Measurements from ENCODE around the gene CDC45.
"Not testable (repeated sequence)": the region's sequence is repeated elsewhere in the genome, so short reads cannot be mapped to it uniquely, and the experiment has no call there.

Gene CDC45

DNA sequence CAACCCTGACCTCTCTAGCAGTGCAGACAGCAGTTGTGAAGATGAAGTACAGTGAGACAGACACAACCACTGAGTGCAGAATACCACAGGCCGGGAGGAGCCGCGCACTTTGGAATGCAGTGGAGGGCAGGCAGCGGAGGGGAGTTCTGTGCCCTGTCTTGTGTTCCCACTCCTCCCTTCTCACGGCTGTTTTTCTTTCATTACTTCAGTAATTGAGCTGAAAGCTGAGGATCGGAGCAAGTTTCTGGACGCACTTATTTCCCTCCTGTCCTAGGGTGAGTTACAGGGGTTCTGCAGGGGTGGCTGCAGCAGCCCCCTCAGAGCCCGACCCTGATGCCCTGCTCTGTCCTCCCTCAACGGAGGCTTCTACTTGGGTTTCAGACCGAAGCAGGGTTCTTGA, 38.9 kb downstream of the CDC45 start:
- DNase-seq, result no peak

DNA sequence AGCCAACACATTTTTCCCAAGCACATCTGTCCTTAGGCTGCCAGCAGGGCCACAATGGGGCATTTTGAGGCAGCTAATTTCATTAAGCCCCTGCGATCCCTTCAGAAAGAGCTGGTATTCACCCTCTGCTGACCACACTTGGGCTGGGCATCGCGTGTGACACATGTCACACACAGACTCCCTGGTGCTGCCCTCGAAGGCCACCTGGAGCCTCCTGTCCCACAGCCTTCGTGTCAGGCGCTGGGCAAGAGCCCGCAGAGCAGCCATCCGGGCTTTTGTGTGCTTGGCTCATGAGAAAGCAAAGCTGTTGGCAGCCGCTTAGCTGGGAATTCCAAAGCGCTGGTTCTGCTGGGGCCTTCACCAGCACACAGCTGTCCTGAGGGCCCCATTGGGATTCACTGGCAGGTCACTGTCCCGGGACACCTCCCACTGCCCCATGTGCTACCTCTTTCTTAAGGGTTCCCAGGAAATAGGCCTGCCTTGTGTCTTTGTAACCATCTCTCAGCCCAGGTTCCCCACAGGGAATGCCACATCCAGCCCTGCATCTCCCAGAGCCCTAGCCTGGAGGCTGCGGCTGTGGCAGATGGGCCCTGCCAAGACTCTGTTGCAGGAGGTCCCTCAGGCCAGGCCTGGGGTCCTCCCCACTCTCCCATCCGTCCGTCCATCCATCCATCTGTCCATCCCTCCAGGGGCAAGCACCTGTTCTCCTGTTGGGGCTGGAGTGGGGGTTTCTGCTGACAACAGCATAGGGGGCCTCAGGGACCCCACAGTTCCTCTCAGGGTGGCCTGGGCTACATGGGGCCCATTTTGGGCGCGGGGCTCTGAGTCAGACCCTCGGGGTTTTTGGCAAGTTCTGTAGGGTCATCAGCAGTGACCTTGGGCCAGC, 39.6 kb downstream of the CDC45 start:
- no peak for DNase-seq

DNA sequence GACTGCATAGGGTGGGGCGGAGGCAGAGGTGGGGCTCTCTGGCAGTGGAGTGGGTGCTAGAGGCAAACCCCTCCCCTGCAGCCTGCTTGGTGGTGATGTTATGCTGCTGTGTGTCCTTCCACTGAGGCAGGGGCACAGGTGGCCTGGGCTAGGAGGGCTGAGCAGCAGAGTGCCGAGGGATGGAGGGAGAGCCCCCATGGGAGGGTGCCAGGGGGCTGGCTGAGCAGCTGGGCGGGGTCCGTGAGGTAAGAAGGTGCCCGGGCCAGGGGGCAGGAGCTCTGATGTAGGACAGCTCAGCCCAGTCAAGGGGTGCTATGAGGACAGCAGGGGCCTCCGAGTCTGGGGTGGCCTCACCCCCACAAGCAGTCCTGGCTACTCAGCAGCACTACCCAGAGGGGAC, 40.3 kb downstream of the CDC45 start:
- DNase-seq, result no peak

DNA sequence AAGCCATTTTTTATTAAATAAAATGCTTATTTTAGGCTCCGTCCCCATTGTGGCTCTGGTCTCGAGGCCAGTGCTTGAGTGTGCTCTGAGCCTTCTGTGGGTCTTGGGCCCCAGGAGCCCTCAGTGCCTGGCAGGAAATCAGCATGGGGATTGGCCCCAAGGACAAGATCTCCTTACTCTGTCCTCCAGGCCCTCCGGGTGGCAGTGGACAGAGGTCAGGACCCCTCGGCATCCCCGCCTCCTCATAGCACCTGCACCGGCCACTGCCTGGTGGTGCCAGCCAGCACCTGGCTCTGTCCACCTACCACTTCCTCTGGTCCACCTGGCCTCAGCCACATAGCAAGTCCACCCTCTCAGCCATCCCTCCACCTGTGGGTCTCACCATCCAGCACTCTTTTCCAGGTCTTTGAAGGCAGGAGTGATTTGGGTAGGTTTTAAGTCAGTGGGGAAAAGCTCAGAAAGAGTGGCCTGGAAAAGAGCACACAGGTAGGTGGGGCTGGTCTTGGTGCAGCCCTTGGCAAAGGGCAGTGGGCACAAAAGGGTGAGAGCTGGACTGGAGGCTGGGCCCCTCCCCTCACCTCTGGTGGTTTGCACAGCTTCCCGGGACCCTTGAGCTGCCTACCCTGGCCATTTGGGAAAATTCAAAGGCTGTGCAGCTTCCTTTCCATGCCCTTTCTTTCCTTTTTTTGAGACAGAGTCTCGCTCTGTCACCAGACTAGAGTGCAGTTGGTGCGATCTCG, 41.0 kb downstream of the CDC45 start:
- no peak for DNase-seq

DNA sequence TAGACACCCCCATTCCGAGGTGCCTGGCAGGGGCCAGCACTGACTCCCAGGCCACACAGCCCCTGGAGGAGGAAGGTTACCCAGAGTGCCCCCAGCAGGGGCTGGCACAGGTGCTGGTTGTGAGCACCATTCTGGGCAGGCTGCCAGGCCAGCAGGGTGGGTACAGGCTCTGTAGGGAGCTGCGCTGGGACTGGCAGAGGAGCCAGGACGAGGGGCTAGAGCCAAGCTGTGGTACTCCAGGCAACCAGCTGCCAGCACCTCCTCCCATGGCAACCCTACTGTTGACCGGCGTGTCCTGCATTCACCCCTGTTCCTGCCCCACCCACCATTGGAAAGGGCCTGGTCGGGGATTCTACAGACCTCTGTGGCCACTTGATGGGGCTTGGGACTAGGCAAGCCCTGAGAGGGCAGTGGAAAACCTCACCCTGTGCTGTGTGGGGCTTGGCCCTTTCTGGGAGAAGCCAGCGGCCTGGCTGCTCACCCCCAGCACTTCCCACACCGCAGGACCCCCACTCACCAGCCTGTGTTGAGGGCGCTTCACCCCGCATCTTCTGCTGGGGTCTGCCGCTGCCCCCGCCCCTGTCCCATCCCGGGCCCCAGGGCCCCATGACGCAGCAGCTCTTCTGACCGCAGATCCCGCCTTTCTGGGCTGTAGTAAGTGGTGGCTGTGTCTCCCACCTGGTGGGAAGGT, 42.6 kb downstream of the CDC45 start:
- DNase-seq, result peak; percentile 86

DNA sequence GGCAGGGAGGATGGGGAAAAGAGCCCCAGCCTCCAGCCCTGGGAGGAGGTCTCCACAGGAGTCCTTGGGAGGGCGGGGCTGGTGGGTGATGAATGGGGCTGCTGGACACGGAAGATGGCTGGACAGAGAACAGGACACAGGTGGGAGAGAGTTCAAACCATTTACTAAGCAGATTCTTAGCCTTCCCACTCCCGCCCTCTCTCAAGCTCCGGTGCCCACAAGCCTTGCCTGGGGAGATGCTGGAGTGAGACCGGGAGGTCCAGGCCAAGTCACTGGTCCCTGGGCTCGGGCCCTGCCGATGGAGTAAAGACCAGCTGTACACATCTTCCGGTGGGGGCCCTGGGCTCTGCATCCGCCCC, 43.1 kb downstream of the CDC45 start:
- peak; percentile 45 for DNase-seq

DNA sequence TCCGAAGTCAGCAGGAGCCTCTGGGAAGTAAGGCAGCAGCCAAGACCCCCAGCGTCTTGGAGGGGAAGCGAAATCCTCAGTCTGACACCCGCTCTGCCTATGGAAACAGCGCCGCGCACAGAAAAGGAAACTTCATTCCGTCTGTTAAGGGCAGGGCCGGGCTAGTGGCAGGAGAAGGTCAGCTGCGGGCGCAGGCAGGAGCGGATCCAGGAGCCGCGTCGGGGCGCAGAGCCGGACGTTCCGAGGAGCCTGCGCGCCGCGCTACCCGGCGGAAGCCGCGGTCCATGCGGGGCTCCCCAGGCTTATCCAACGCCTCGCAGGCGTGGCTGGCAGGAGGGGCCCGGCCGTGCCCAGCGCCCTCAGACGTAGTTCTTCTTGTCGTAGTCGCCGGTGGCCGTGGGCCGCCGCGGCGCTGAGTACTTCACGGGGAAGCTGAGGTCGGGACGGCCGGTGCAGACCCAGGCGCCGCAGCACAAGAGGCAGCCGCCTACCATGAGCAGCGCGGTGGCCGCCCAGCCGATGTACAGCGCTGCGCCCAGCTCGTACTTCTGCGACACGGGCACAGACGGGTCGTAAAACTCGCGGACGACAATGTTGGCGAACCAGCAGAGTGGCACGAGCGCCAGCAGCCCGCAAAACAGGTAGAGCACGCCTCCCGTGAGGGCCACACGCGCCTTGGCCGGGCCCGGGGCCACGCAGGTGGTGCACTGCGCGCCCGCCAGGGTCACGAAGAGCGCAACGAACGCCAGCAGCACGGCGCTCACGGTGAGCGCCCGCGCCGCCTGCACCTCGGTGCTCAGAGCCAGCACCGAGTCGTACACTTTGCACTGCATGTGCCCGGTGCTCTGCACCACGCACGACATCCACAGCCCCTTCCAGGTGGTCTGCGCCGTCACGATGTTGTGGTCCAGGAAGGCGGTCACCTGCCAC, 43.8 kb downstream of the CDC45 start:
- DNase-seq, result peak; percentile 61

DNA sequence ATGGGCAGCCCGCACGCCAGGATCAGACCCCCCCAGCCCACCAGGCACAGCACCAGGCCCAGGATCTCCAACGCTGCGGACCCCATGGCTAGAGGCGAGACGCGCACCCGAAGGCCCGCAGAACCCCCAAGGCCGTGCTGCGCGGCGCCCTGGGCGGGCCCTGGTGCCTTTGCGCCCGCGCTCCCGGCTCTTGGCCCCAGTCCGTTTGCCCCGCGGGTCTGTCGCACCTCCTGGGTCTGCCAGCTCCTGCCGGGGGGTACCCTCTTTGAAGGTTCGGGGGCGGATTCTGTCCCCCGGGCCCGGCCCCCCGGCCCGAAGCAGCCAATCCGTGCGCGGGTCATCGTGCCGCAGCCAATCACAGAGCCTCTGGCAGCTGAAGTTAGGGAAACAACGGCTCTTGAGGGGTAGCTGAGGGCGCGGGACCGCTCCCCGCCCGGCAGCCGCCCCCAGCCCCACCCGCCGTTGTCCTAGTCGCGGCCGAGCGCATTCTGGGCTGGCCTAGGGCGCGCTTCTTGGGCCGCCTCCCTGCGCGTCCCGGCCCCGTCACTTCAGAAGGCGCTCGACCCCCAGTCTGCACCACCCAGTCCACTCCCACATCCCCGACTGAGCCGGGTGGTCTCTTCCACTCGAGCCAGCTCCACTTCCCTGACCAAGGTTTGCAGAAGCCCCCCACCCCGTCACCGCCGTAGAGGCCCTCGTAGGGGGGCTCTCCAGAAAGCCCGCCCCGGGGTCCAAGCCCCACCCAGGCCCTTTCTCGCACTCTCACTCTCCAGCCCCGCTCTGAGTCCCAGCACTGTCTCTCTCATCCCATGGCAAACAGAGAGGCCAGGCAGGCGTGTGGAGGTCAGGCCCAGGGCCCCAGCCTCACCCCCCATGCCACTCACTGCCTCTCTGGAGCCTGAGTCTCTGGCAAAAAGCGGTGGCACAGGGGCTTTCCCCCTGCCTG, 44.7 kb downstream of the CDC45 start, which contains the start of gene CLDN5:
Gene CLDN5 (minus strand): TSS at position 241 of the 946 bp plus-strand sequence. CDS start 155 bp downstream, at position 86.
- peak; percentile 73 for DNase-seq

DNA sequence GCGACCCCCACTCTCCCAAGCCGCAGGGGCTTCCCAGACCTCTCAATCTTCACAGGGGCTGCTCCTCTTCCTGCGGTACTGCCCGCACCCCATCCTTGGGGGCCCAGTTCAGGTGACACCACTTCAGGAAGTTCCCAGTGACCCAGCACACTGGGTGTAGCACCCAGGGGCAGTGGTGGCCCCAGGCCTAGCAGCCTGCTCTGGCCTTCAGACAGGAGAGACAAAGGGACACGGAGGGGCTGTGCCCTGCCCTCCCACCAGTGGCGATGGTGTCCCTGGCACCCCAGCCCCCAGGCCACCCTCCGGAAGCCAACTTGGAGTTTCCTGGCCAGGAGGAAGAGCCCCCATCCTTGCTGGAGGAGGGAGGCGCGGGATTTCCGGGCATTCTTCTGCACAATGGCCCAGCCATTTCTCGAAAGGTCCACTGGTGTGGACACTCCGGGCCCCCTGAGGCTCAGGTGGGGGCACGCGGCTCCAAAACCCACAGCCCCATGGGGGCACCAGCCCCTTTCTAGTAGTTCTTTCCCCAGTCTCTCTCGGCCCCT, 45.5 kb downstream of the CDC45 start:
- DNase-seq, result no peak

DNA sequence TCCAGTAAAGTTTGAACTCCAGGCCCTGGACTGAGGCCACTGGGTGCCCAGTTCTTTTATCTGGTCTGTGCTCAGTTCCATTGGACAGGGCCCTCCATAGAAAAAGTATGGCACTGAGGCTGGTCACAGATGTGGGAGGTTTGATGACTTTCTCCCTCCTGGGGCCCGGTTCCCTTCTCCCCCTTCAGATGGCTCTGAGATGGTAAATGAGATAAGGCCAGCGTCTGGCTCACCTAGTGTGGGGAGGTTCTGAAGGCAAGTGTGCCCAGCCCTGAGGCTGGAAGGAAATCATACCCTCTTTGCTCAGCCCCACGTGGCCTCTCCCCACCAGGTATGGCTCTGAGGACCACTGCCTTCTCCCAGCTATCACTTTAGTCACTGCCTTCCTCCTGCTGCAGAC, 45.9 kb downstream of the CDC45 start:
- no peak for DNase-seq

DNA sequence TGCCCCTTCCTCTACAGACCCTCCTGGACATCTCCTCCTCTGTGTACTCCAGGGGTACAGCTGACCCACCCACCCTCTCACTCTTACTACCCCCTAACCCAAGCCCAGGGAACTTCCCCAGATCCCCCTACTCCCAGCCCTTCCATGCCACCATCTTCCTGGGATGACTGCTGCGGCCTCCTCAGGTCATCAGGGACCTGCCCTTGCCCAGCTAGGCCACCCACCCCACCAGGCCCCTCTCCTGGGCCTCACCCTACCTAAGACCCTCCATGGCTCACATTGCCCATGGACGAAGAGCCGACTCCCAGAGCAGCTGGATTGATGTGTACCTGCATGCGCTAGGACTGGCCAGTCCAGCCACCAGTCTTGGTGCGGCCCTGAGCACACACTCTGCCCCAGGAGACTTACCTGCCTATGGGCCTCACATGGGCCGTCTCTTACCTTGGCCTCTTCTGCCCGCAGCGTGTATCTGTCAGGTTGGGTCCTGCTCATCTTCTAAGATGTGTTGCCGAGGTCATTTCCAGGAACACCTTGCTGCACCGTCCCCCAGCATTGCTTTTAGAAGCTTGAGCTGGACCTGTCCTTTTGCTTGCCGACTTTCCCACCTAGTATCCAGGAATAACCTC, 46.5 kb downstream of the CDC45 start:
- DNase-seq, result no peak

DNA sequence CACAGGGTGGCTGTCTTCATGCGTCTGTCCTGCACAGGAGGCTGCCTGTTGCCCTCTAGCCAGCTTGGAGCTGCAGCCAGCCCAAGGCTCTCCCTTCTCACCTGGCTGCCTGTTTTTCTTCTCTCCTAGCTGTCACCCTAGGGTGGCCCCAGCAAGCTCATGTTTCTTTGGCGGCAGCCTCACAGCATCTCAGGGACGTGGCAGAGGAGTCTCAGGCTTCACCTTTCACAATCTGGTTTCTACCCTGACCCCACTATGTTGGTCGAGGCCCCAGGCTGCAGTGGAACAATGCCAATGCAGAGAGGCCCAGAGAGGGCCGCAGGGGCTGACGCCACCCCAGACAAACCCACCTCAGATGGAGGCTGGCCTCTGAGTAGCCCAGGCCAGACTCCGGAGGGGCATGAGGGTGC, 47.0 kb downstream of the CDC45 start:
- no peak for DNase-seq

DNA sequence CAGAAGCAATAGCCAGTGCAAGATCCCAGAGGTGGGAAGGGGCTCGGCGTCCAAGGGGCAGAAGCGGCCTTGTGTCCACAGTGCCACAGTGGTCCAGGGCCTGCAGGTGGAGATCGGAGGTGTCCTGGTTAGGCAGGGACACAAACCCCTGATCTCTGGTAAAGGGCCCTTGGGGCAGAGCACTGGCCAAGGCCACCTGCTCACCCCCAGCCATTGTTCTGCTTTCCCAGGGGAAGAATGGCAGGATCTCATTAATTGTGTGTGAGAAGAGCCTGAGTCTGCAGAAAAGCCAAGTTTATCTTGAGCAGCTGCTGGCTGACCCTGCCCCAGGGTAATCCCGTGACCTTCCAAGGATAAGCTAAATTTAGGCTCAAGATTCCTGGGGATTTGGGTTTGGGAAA, 47.6 kb downstream of the CDC45 start:
- no peak for DNase-seq

DNA sequence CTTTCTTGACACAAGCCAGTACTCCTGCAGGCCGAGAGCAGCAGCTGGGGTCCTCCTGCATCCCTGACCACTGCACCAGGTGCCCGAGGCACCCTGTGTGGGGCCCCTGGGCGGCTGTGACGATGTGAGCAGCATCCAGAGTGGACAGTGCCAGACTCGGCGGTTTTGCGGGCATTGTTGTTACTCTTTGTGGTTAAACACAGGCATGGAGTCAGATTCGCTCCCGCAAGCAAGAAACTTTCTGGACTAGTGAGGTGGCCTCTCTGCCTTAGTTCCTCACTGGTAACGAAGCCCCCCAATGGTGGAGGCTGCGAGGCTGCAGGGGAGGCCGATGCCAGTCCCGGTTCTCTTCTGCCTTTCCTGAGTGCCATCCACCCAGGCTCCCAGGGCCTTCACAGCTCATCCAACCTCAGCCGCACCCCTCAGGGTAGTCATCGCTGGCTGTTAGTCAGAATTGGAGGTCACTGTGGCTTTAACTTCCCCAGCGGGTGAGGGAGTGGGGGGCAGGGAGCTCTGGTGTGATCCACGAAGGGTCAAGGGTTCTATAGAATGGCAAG, 48.2 kb downstream of the CDC45 start:
- DNase-seq, result no peak

DNA sequence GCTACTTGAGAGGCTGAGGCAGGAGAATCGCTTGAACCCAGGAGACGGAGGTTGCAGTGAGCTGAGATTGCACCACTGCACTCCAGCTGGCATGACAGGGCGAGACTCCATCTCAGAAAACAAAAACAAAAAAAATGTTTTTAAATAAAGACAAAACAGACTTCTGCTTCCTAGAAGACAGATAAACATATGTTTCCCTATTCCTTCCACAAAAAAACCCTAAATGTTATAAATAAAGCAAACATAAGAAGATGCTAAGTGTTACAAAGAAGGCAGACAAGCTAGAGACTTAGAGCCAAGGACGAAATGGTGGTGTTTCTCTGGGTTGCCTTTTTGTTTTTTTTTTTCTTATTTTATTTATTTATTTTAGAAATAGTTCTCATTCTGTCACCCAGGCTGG, 50.1 kb downstream of the CDC45 start:
- DNase-seq, result no peak

DNA sequence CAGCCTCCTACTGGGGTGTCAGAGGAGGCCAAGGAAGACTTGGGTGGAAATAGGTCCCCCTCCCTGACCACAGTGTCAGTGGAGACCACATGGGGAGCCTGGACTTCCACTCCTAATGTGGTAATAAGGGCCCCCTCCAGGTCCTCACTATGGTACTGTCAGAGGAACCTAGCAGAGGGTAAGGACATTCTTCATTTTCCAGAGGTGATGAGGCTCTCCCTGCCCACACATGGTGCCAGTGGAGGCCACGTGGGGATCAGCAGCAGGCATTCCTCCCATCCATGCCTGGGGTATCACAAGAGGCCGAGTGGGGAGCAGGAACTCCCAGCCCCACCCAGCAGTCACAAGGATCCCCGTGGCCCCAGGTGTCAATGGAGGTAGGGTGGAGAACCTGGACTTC, 51.0 kb downstream of the CDC45 start:
- no peak for DNase-seq

DNA sequence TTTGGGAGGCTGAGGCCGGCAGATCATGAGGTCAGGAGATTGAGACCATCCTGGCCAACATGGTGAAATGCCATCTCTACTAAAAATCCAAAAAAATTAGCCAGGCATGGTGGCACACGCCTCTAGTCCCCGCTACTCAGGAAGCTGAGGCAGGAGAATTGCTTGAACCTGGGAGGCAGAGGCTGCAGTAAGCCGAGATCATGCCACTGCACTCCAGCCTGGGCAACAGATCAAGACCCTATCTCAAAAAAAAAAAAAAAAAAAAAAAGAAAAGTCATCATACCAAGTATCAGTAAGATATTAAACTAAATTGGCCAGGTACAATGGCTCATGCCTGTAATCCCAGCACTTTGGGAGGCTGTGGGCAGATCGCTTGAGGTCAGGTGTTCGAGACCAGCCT, 51.6 kb downstream of the CDC45 start:
- not testable (repeated sequence) for DNase-seq

DNA sequence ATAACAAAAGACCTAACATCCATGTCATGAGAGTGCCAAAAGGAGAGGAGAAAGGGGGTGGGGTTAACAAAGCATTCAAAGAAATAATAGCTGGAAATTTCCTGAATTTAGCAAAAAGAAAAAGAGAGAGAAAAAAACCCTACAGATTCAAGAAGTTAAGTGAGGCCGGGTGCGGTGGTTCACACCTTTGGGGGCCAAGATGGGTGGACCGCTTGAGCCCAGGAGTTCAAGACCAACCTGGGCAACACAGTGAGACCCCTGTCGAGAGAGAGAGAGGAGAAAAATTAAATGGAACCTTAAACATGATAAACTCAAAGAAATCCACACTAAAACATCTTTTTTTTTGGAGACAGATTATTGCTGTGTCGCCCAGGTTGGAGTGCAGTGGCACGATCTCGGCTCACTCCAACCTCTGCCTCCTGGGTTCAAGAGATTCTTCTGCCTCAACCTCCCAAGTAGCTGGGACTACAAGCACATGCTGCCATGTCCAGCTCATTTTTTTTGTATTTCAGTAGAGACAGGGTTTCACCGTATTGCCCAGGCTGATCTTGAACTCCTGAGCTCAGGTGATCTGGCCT, 53.4 kb downstream of the CDC45 start:
- DNase-seq, result no peak

DNA sequence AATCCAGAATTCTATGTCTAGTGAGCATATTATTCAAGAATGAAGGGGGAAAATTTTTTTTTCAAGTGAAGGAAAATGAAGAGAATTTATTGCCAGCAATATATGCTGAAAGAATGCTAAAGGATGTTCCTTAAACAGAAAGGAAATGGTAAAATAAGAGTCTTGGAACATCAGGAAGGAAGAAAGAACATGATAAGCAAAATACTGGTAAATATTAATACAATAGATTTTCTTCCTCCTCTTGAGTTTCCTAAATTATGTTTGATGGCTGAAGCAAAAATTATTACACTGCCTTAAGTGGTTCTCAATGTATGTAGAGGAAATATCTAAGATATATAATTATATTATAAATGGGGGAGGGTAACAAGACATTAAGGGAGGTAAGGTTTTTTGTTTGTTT, 54.1 kb downstream of the CDC45 start:
- no peak for DNase-seq

DNA sequence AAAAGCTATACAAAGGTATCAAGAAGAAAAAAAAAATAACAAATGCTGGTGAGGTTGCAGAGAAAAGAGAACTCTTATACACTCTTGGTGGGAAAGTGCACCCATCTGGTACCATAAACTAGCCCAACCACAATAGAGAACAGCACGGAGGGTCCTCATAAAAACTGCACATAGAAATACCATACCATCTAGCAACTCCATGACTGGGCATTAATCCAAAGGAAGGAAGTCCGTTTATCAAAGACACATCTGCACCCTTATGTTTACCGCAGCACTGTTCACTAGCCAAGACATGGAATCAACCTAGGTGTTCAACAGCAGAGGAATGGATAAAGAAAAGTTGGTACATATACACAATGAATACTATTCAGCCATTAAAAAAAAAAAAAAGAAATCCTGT, 55.3 kb downstream of the CDC45 start:
- DNase-seq, result peak; percentile 55
